Smooth muscle cell (in vitro differentiated cells): Measurements from ENCODE around the gene INPP4B. TPM values are rescaled to one million over a fixed set of nuclear protein-coding genes. Genes with fewer than 3 reads are reported as not detected.
A peak's percentile ranks its signal among the peaks of the same experiment; 100 is the strongest.
"Not testable (repeated sequence)": the region's sequence is repeated elsewhere in the genome, so short reads cannot be mapped to it uniquely, and the experiment has no call there.

ENCODE experiments used
- DNase-seq: peaks from one replicate; lab custom pipeline; 2025; ENCODE audit not compliant: unreplicated experiment; lab: John Stamatoyannopoulos, UW
- H2AFZ ChIP-seq: fragments of 200-600 bp; sonication (generic); 2 replicates; pipeline ENCODE4 v1.6.0; 2016; ENCODE audit warnings: antibody characterized with exemption, low read depth, mild to moderate bottlenecking
- H3F3A ChIP-seq: fragments of 200-600 bp; sonication (generic); 2 replicates; pipeline ENCODE4 v1.6.0; 2017; ENCODE audit warnings: antibody characterized with exemption, low read depth
- H3K27ac ChIP-seq: fragments of 200-600 bp; sonication (generic); 2 replicates; pipeline ENCODE4 v1.5.1; 2016; ENCODE audit warnings: low read depth, mild to moderate bottlenecking
- H3K27me3 ChIP-seq: fragments of 200-600 bp; sonication (generic); 2 replicates; pipeline ENCODE4 v1.6.1; 2016; ENCODE audit warnings: low read depth, mild to moderate bottlenecking
- H3K36me3 ChIP-seq: fragments of 200-600 bp; sonication (generic); 2 replicates; pipeline ENCODE4 v1.5.1; 2016; ENCODE audit warnings: low read depth
- H3K4me1 ChIP-seq: fragments of 200-600 bp; sonication (generic); 2 replicates; pipeline ENCODE4 v1.5.1; 2016; ENCODE audit warnings: low read depth
- H3K4me2 ChIP-seq: fragments of 200-600 bp; sonication (generic); 2 replicates; pipeline ENCODE4 v1.6.0; 2016; ENCODE audit warnings: mild to moderate bottlenecking
- H3K4me3 ChIP-seq: fragments of 200-600 bp; sonication (generic); 2 replicates; pipeline ENCODE4 v1.5.1; 2016; ENCODE audit warnings: mild to moderate bottlenecking
- H3K79me2 ChIP-seq: fragments of 200-600 bp; sonication (generic); 2 replicates; pipeline ENCODE4 v1.6.0; 2016; ENCODE audit warnings: low read depth, mild to moderate bottlenecking
- H3K9ac ChIP-seq: fragments of 200-600 bp; sonication (generic); 2 replicates; pipeline ENCODE4 v1.6.0; 2016; ENCODE audit warnings: low read depth
- H3K9me3 ChIP-seq: fragments of 200-600 bp; sonication (generic); replicated peaks from 2 replicates; pipeline ENCODE4 v1.5.1; 2016; ENCODE audit warnings: low read depth
- H4K20me1 ChIP-seq: fragments of 200-600 bp; sonication (generic); 2 replicates; pipeline ENCODE4 v1.6.0; 2016; ENCODE audit warnings: low read depth
- WGBS: methylation state at CpG from one replicate; pipeline ENCODE4 v1.1.7; 2016; ENCODE audit warnings: low lambda C conversion rate; 5-methylcytosine and 5-hydroxymethylcytosine counted together
- polyA plus RNA-seq: library from polyadenylated mRNA; unstranded; fragments of >200 nt; fragmentation: Nextera tagmentation; extraction: Ambion mirVana; gene quantifications from 2 replicates; pipeline ENCODE4 v1.2.1, GENCODE V29; 2016
- total RNA-seq: library from RNA; depleted of rRNA; stranded (reverse); fragments of >200 nt; gene quantifications from 2 replicates; pipeline ENCODE4 v1.2.3, GENCODE V29; 2014
- TF ChIP-seq, protein P1 (sequence below): fragments of 200-600 bp; sonication (generic); IDR thresholded peaks from 2 replicates; pipeline ENCODE4 v1.5.1; 2017; ENCODE audit warnings: borderline replicate concordance, mild to moderate bottlenecking, antibody characterized with exemption; ENCODE audit not compliant: insufficient read depth, poor library complexity, severe bottlenecking

INPP4B gene
- total and polyA plus RNA-seq, 2 experiments from 2014 or later, result 2.0 to 10.9 TPM

DNA sequence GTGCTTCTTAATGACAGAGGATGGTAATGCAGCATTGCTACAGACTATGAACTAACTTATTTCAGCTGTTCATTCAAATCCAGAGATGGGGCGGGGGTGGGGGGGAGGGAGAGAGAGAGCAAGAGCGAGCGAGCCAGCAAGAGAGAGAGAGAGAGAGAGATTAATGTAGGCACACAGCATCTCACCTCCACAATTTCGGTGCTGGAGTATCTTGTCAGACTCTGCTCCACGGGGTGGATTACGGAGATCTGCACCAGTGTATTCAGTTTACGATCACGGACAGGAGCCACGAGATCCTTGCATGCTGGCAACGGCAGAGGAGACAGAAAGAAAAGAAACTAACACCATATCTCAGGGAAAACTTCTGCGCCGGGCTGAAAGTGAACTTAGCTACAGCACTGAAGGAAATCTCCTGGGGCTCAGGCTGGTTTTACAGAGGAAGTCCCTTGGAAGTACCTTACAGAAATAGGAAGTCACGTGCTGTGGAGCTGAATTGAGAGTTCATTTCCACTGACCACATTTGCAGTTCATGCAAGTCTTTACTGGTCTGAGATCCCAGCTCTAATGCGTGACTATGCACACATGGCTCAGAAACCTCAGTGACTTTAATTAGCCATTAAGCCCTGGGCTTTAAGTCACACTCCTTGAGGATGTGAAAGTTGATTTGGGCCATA is 440.9 kb downstream of the INPP4B start:
- Histone ChIP-seq H4K20me1 (no peaks in the 10 kb centered on the region), H3K4me3 (peak overlapping the region; percentile 62), H3K9me3 (no peaks in the 10 kb centered on the region), H3K27me3 (no peaks in the 10 kb centered on the region), H3F3A (peaks cover 4% of the 10 kb centered on the region), H3K79me2 (no peaks in the 10 kb centered on the region), H3K36me3 (no peaks in the 10 kb centered on the region), H3K4me2 (peak overlapping the region; percentile 95), H2AFZ (peak overlapping the region; percentile 93), H3K27ac (peak overlapping the region; percentile 91), H3K9ac (peak overlapping the region; percentile 70), H3K4me1 (peaks cover 31% of the 10 kb centered on the region)
- 14% methylated on average over 14 of the region's 14 CpGs for WGBS
- peak; percentile 2 for DNase-seq
- TF ChIP-seq, protein P1, sequence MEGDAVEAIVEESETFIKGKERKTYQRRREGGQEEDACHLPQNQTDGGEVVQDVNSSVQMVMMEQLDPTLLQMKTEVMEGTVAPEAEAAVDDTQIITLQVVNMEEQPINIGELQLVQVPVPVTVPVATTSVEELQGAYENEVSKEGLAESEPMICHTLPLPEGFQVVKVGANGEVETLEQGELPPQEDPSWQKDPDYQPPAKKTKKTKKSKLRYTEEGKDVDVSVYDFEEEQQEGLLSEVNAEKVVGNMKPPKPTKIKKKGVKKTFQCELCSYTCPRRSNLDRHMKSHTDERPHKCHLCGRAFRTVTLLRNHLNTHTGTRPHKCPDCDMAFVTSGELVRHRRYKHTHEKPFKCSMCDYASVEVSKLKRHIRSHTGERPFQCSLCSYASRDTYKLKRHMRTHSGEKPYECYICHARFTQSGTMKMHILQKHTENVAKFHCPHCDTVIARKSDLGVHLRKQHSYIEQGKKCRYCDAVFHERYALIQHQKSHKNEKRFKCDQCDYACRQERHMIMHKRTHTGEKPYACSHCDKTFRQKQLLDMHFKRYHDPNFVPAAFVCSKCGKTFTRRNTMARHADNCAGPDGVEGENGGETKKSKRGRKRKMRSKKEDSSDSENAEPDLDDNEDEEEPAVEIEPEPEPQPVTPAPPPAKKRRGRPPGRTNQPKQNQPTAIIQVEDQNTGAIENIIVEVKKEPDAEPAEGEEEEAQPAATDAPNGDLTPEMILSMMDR, result no peak

DNA sequence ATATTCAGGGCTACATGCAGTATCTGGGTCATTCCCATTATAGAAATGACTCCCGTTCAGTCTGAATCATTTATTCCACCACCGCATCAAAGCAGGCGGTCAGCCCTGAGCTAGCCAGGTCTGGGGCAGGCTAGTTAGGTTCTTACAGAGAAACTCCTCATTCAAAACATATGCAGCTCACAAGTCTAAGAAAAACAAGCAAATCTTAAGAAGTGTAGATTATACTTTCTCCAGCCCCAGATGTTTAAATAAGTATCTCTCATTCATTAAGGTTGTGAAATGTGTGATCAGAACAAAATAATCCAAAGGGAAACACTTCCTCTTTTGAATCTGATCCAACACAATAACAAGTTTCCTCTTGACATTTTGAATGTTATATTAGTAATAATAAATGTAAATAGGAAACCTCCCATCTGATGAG is 441.9 kb downstream of the INPP4B start:
- Histone ChIP-seq H3K9ac (peak overlapping the region; percentile 67), H3K9me3 (no peaks in the 10 kb centered on the region), H3K27ac (peak overlapping the region; percentile 91), H3K4me3 (peak overlapping the region; percentile 62), H3K79me2 (no peaks in the 10 kb centered on the region), H2AFZ (no peak overlapping the region), H3F3A (peaks cover 4% of the 10 kb centered on the region), H3K36me3 (no peaks in the 10 kb centered on the region), H4K20me1 (no peaks in the 10 kb centered on the region), H3K4me2 (peak overlapping the region; percentile 95), H3K4me1 (peaks cover 31% of the 10 kb centered on the region), H3K27me3 (no peaks in the 10 kb centered on the region)
- DNase-seq, result no peak
- TF ChIP-seq, protein P1, result no peak
- 55% methylated on average over 3 of the region's 3 CpGs for WGBS

DNA sequence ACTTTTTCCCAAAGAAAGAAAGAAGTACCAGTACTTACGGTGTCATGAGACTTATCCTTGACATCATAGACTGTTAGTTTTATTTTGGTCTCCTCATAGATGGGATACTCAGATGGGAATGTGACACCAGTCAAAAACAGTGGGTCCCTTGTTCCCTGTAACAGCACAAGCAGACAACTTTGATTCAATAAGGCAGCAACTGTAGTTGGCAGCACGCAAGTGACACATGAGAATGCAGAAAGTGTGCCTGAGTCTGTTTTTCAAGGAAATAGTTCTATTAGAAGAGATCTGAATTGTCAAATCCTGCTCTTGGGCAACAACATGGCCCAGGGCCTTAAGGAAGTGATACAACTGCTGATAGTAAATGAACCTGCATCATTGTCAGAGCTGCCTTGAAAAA is 443.2 kb downstream of the INPP4B start:
- no peak overlapping the region for H2AFZ ChIP-seq
- H3F3A ChIP-seq, result peaks cover 4% of the 10 kb centered on the region
- H3K27ac ChIP-seq, result no peak overlapping the region
- no peaks in the 10 kb centered on the region for H3K27me3 ChIP-seq
- no peaks in the 10 kb centered on the region for H3K79me2 ChIP-seq
- H3K4me2 ChIP-seq, result peak overlapping the region; percentile 95
- H3K9me3 ChIP-seq, result no peaks in the 10 kb centered on the region
- no peak for DNase-seq
- TF ChIP-seq, protein P1, result no peak
- H3K9ac ChIP-seq, result no peak overlapping the region
- H4K20me1 ChIP-seq, result no peaks in the 10 kb centered on the region
- 68% methylated on average over 2 of the region's 2 CpGs for WGBS
- peaks cover 31% of the 10 kb centered on the region for H3K4me1 ChIP-seq
- H3K36me3 ChIP-seq, result no peaks in the 10 kb centered on the region
- H3K4me3 ChIP-seq, result peak overlapping the region; percentile 62

DNA sequence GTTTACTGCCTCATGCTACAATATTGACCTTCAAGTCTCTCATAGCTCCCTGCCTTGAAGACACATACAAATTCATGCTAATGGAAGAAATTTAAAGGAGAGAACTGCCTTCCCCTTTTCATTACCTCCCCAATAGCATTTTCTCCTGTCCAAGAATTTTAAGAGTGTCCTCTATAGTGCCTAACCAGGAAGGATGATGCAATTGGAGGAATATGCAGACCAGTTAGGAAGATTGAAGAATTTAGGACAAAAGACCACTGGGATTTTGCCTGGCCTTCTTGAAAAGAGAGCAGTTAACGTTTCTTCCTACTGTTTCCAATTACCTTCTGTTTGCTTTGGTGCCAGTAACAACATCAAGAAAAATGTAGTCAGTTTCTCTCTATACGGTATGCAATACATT is 443.9 kb downstream of the INPP4B start:
- Histone ChIP-seq H4K20me1 (no peaks in the 10 kb centered on the region), H3K4me2 (no peak overlapping the region), H3K27me3 (no peaks in the 10 kb centered on the region), H3K4me1 (peaks cover 28% of the 10 kb centered on the region), H3K4me3 (no peak overlapping the region), H3K9ac (no peak overlapping the region), H3K79me2 (no peaks in the 10 kb centered on the region), H3K36me3 (no peaks in the 10 kb centered on the region), H3K27ac (no peak overlapping the region), H3K9me3 (no peaks in the 10 kb centered on the region), H2AFZ (no peak overlapping the region), H3F3A (peaks cover 4% of the 10 kb centered on the region)
- no peak for DNase-seq
- TF ChIP-seq, protein P1, result no peak
- WGBS, result 38% methylated on average over 2 of the region's 2 CpGs

DNA sequence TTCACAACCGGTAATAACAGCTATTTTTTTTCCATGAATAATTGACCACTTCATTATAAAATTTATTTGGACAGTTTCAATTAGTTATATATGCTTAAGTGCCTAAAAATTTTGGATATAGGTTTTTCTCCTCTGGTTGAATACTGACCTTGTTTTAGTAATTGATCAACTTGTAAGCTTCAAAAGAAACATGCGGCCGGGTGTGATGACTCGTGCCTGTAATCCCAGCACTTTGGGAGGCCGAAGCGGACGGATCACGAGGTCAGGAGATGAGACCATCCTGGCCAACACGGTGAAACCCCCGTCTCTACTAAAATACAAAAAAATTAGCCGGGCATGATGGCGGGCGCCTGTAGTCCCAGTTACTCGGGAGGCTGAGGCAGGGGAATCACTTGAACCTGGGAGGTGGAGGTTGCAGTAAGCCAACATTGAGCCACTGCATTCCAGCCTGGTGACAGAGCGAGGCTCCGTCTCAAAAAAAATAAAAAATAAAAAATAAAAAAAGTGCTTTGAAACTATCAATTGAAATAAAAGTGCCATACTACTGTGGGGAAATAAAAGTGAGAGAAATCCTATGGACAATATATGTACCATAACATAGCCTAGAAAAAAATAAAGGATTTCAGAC is 448.6 kb downstream of the INPP4B start:
- H4K20me1 ChIP-seq, H3K27me3 ChIP-seq, H3K9ac ChIP-seq, DNase-seq, H3K27ac ChIP-seq, H3K9me3 ChIP-seq, H3K4me2 ChIP-seq, H3K4me1 ChIP-seq, H3F3A ChIP-seq, H2AFZ ChIP-seq, H3K36me3 ChIP-seq, H3K4me3 ChIP-seq, H3K79me2 ChIP-seq: not testable (repeated sequence)
- WGBS, result 73% methylated on average over 16 of the region's 16 CpGs
